Central memory CD8-positive, alpha-beta T cell (primary cell): Measurements from ENCODE around the gene ME3.

ENCODE experiments used
- ATAC-seq: fragments of 150-1000 bp; cut with Tn5 transposase; replicated peaks from 2 replicates; pipeline ENCODE4 v1.10.0; 2022; ENCODE audit warnings: mild to moderate bottlenecking, moderate FRiP score, moderate number of reproducible peaks; ENCODE audit not compliant: poor library complexity, severe bottlenecking; ENCODE audit errors: extremely low read depth
- DNase-seq, 2 donors: peaks; one replicate each; pipeline ENCODE4 v3.0.0; 2021; ENCODE audit warnings: low spot score in 2 of 2
- H3K27ac Mint-ChIP-seq: one replicate; pipeline ENCODE4 v1.8.0; 2022; ENCODE audit warnings: low read depth, mild to moderate bottlenecking, moderate library complexity, mixed read lengths
- H3K27me3 Mint-ChIP-seq: one replicate; pipeline ENCODE4 v1.8.0; 2022; ENCODE audit warnings: mixed read lengths
- H3K36me3 Mint-ChIP-seq: one replicate; pipeline ENCODE4 v1.8.0; 2022; ENCODE audit warnings: mild to moderate bottlenecking, moderate library complexity, mixed read lengths; ENCODE audit not compliant: insufficient read depth
- H3K4me1 Mint-ChIP-seq: one replicate; pipeline ENCODE4 v1.8.0; 2022; ENCODE audit warnings: mixed read lengths
- H3K4me3 Mint-ChIP-seq: one replicate; pipeline ENCODE4 v1.8.0; 2022; ENCODE audit warnings: mild to moderate bottlenecking, moderate library complexity, mixed read lengths
- H3K9me3 Mint-ChIP-seq: one replicate; pipeline ENCODE4 v1.8.0; 2022; ENCODE audit warnings: mixed read lengths

ME3 gene

DNA sequence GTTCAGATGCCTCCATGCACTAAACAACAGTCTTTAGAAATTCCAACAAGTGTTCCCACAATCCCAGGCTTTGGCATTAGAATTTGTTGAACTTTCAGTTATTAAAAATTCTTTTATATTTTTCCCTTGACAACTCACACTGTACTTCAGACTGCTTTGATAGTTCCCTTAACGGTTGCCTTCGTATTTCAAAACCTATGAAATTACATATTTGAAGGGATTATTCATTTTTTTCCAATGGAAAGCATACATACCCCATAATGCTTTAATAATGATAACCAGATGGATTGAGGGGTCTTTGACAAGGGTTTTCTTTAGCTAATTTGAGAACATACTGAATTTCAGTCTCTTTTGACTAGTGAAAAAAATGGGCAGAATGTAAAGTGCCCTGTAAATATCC is 76.5 kb downstream of the ME3 start:
- Mint-ChIP-seq H3K4me3 (no peak overlapping the region), H3K27me3 (no peaks in the 10 kb centered on the region), H3K27ac (no peak overlapping the region), H3K36me3 (no peaks in the 10 kb centered on the region), H3K9me3 (no peaks in the 10 kb centered on the region), H3K4me1 (peaks cover 15% of the 10 kb centered on the region)
- ATAC-seq (no peak), DNase-seq (no peak)

DNA sequence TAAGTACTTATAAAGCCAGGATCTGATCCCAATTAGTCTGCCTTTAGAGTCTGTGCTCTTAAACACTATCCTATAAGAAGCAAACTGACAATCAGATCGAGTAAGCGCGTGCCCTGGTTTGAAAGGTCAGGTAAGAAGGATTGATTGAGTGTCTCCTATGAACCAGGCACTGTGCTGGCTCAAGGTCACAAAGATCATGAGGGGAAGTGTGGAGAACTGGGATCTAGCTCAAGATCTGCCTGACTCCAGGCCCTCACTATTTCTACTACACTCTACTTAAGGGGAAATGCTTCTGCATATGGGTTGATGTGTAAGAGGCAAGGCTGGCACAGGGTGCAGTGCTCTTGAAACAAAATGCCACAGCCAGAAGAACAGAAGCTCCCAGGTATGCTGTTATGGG is 77.0 kb downstream of the ME3 start:
- Mint-ChIP-seq H3K27ac (no peak overlapping the region), H3K9me3 (no peaks in the 10 kb centered on the region), H3K4me1 (peaks cover 15% of the 10 kb centered on the region), H3K36me3 (no peaks in the 10 kb centered on the region), H3K4me3 (no peak overlapping the region), H3K27me3 (no peaks in the 10 kb centered on the region)
- DNase-seq (no peak), ATAC-seq (no peak)

DNA sequence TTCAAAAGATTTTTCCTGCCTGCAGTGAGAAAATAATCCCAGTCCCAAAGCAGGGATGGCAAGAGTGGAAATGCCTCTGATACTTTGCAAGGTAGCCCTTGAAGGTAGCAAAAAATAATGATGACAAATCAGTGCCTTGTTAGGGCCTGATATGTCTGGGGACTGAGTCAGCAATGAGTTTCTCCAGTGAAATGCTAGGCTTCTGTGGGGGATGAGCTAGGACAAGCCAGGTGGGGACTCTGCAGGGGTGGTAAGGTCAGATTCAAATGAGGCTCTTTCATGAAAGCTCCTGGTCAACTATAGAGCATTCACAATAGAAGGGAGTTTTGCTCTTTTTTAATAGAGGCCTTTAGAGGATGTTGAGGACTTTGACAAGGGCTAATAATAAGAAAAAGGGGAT is 77.7 kb downstream of the ME3 start:
- DNase-seq = no peak
- Mint-ChIP-seq H3K27me3 (no peaks in the 10 kb centered on the region), H3K36me3 (no peaks in the 10 kb centered on the region), H3K4me1 (peaks cover 15% of the 10 kb centered on the region), H3K27ac (no peak overlapping the region), H3K4me3 (no peak overlapping the region), H3K9me3 (no peaks in the 10 kb centered on the region)
- no peak for ATAC-seq

DNA sequence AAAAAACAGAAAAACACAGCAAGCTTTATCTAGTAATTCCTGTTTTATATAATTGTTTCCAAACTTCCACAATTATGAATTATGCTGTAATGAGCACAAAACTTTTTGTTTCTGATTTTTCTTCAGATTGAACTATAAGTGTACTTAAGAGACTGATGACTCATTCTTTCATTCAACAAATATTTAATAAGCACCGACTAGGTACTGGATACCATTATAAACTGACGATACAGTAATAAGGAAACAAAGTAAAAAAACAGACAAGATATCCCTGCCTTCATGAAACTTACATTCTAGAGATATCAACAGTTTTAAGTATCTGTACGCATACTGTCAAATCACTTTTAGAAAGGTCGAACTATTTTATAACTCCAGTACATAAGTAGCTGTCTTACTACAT is 78.6 kb downstream of the ME3 start:
- ATAC-seq (no peak), DNase-seq (no peak)
- Mint-ChIP-seq H3K9me3 (no peaks in the 10 kb centered on the region), H3K4me1 (peaks cover 15% of the 10 kb centered on the region), H3K27me3 (no peaks in the 10 kb centered on the region), H3K36me3 (no peaks in the 10 kb centered on the region), H3K27ac (peak overlapping the region; percentile 68), H3K4me3 (no peak overlapping the region)

DNA sequence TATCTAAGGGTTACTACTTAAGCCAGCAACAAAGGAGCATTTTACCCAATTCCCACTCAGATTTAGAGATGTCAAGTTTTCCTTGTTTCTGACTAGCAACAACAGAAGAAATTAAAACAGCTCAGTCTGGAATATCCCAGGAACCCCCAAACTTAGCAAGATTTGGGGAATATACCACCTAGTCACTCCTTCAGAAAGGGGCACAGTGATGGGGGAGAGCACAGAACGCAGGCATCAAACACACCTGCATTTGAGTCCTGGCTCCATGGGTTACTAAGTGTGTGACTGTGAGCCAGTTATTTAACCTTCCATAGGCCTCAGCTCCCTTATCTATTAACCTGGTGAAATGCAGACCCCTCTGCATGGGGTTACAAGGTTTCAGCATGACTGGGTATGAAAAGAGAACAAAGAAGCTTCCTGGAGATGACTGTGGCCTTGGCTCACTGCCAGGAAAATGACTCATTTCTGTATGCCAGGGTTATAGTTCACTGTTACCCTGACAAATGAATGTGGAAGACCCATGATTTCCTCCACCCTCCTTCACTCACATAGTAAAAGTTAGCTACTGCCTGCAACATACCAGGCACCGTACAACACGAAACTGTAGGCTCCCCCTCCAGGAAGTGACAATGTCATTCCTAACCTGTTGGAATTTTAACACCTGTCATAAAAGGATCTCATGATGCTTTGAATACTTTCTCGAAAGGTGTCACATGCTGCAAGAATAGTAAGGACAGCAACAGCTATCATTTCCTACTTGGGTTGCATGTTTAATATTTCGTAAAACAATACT is 79.6 kb downstream of the ME3 start:
- DNase-seq (peak in 1 of 2 donors; percentile 61), ATAC-seq (peak; percentile 94)
- H3K4me1 Mint-ChIP-seq = peaks cover 15% of the 10 kb centered on the region
- no peaks in the 10 kb centered on the region for H3K36me3 Mint-ChIP-seq
- H3K27me3 Mint-ChIP-seq = no peaks in the 10 kb centered on the region
- peak overlapping the region; percentile 29 for H3K4me3 Mint-ChIP-seq
- H3K9me3 Mint-ChIP-seq = no peaks in the 10 kb centered on the region
- H3K27ac Mint-ChIP-seq = peak overlapping the region; percentile 68

DNA sequence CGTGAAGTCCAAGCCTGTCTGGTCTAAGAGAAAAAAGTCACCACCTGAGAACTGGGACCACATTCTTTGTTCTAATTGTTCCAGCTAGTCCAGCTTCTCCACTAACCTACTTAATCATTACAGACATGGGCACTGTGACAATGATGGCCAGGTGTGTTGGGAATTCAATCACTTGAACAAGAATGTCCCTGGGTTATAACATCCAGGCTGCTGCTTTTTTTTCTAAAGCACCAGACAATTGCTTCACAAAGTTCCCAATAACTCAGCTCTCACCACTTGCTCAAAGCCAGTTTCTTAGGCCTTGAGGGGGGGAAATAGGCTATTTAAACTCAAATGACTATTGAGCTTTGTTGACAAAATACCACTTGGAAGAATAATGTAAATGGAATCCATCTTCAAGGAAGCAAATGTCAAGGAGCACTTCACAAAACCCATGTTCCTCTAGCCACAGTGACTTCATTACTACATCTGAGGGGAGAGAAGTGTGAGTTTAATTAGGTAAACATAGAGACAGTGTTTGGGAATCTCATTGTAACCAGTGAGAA is 80.3 kb downstream of the ME3 start:
- no peaks in the 10 kb centered on the region for H3K9me3 Mint-ChIP-seq
- DNase-seq (no peak), ATAC-seq (no peak)
- no peak overlapping the region for H3K27ac Mint-ChIP-seq
- no peaks in the 10 kb centered on the region for H3K27me3 Mint-ChIP-seq
- no peak overlapping the region for H3K4me3 Mint-ChIP-seq
- H3K36me3 Mint-ChIP-seq = no peaks in the 10 kb centered on the region
- peaks cover 15% of the 10 kb centered on the region for H3K4me1 Mint-ChIP-seq

DNA sequence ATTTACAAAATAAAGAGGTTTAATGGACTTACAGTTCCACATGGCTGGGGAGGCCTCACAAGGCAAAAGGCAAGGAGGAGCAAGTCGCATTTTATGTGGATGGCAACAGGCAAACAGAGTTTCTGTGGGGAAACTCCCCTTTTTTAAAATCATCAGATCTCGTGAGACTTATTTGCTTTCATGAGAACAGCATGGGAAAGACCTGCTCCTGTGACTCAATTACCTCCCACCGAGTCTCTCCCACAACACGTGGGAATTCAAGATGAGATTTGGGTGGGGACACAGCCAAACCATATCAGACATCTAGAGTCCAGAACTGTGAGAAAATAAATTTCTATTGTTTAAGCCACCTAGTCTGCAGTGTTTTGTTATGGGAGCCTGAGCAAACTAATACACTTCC is 80.8 kb downstream of the ME3 start:
- ATAC-seq = no peak
- H3K4me1 Mint-ChIP-seq = peaks cover 15% of the 10 kb centered on the region
- H3K4me3 Mint-ChIP-seq = no peak overlapping the region
- H3K27me3 Mint-ChIP-seq = no peaks in the 10 kb centered on the region
- DNase-seq = no peak
- no peaks in the 10 kb centered on the region for H3K9me3 Mint-ChIP-seq
- no peak overlapping the region for H3K27ac Mint-ChIP-seq
- H3K36me3 Mint-ChIP-seq = no peaks in the 10 kb centered on the region

DNA sequence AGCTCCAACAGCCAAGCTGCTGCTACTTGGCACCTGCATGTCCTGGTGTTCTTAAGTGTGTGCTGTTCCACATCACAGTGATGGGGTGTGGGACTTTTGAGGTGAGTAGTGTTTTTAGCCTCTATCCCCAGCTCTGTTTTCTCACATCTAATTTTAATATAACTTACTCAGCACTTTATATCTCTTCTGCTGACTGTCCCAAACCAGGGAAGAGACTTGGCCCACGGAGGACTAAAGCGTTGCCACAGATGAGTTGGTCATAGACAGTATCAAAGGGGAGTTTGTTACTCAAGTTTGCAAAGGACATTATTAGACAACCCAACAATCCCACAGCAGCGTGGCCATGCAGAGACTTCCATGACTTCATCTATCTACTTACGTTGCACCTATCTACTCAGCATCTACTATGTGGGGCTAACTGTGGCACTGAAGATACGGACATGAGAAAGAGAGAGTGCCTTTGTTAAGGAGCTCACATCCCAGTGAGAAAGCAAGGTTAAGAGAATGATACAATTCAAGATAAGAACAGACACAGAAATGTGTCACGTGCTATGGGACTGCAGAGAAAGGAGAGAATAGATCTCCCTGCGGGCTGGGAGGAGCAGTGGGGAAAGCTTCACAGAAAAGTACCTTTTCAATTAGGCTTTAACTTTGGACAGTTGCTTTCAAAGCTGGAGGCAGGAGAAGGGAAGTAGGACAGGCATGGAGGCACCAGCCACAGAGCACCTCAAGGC is 82.4 kb downstream of the ME3 start:
- Mint-ChIP-seq H3K4me3 (no peak overlapping the region), H3K4me1 (peaks cover 15% of the 10 kb centered on the region), H3K27me3 (no peaks in the 10 kb centered on the region), H3K27ac (peak overlapping the region; percentile 64), H3K36me3 (no peaks in the 10 kb centered on the region), H3K9me3 (no peaks in the 10 kb centered on the region)
- ATAC-seq = no peak
- no peak for DNase-seq

DNA sequence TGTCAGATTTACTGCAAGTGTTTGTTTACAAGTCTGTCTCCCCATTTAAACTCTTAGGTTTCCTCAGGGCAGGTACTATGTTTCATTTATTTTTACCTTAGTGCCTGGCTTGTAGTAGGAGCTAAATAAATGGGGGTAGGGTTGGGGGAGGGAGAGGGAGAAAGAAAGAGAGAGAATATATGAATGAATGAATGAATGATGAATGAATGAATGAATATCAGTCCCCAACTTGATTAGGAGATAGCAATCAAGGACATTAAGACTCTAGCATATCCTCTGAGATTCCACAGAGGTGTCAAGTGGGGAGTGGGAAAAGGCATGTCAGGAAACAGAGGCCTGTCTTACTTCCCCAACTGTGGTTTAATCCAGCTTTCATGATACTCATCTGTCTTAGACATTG is 83.2 kb downstream of the ME3 start:
- Mint-ChIP-seq H3K4me3 (no peak overlapping the region), H3K9me3 (no peaks in the 10 kb centered on the region), H3K27ac (no peak overlapping the region), H3K27me3 (no peaks in the 10 kb centered on the region), H3K4me1 (peaks cover 15% of the 10 kb centered on the region), H3K36me3 (no peaks in the 10 kb centered on the region)
- DNase-seq (no peak), ATAC-seq (no peak)

DNA sequence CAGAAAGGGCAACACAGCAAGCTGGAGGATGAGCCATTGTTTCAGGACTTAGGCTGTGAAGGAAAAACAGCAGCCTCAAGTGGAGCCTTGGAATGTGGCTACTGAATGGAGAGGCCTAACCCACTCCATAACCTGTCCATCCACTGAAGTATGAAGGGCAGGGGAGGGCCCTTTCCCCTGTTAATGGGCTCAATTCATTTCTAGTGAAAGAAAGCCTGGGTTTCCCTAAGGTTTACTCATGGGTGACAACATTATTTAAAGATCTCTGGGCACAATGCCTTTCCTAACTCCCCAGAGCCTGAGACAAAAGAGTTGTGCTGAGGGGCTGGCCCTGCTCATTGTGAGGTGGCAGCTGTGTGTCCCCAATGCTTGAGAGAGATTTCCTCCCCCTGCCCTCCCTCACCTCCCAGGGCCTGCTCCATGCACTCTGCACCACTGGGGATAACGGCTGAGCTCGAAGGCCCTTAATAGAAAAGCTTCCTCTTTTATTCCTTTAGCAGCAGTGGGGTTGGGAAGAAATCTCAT is 83.8 kb downstream of the ME3 start:
- no peak for DNase-seq
- ATAC-seq = no peak
- Mint-ChIP-seq H3K9me3 (no peaks in the 10 kb centered on the region), H3K4me1 (peaks cover 15% of the 10 kb centered on the region), H3K4me3 (no peak overlapping the region), H3K27me3 (no peaks in the 10 kb centered on the region), H3K36me3 (no peaks in the 10 kb centered on the region), H3K27ac (no peak overlapping the region)

DNA sequence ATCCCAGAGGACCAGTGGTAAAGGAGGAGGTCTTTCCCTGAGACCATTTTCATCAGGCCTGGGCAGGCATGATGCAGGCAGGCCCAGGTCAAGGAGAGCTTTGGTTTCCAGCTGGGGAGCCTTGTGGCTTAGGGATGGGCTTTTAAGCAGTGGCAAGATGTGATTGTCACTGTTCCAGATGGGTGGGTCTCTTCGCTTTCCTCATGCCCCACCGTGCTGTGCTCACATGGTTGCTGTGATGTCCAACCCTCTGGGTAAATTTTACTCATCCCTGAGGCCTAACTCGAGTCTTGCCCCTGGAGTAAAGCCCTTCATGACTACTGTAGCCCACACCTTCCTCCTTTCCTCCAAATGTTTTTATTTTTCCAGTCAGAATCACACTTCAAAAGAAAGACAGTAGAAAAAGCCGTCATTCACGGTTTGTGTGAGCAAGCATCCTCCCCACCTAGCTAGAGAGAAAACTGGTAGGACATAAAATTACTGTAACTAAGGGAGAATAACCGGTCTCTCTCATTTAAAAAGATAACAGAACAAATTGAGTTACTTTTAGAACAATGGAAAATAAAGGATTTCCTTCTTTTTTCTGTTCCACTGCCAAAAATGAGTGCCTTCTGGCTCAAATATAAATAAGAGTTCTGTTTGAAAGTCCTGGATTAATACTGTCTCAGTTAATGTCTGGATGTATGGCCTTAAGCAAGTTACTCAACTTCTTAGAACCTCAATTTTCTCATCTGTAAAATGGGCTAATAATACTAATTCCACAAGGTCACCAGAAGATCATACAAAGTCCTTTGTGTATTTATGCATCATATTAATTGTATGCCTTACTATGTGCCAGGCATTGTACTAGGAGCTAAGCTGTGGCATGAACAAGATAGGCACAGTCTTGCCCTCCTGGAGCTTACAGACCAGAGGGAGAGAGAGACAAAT is 84.9 kb downstream of the ME3 start:
- ATAC-seq (no peak), DNase-seq (no peak)
- no peak overlapping the region for H3K4me3 Mint-ChIP-seq
- H3K36me3 Mint-ChIP-seq = no peaks in the 10 kb centered on the region
- no peaks in the 10 kb centered on the region for H3K27me3 Mint-ChIP-seq
- H3K4me1 Mint-ChIP-seq = peaks cover 4% of the 10 kb centered on the region
- H3K9me3 Mint-ChIP-seq = no peaks in the 10 kb centered on the region
- no peak overlapping the region for H3K27ac Mint-ChIP-seq

DNA sequence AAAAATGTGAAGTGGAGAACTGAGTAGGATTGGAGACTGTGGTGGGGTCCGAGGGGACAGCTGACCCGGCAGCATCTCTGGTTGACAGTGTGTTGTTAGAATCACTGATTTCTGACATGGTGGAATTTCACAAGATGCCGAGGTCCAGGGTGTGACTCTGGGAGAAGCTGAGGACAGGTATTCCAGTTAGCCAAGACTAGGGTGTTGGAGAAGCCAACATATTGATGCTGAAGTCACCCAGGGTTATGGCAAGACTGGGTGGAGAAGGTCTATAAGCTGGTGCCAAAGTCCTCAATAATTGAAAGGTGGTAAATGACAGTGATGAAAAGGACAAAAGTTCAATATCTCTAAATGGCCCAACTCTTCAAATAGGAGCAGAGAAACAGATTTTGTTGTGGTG is 86.1 kb downstream of the ME3 start:
- Mint-ChIP-seq H3K4me3 (no peak overlapping the region), H3K4me1 (no peaks in the 10 kb centered on the region), H3K36me3 (no peaks in the 10 kb centered on the region), H3K27me3 (no peaks in the 10 kb centered on the region), H3K9me3 (no peaks in the 10 kb centered on the region), H3K27ac (no peak overlapping the region)
- ATAC-seq (no peak), DNase-seq (no peak)
